Stomach smooth muscle (tissue), 2 donors: ENCODE data around the gene ATP6V0D1.

ENCODE experiments used
- H3K27ac ChIP-seq: one replicate; pipeline ENCODE4 v1.7.0; 2013; ENCODE audit warnings: mild to moderate bottlenecking, low read length, inconsistent platforms
- H3K27me3 ChIP-seq, 2 donors: one replicate each; pipeline ENCODE4 v1.7.0; 2013; ENCODE audit warnings: low read length in 2 of 2; ENCODE audit not compliant: insufficient read depth in 2 of 2, control insufficient read depth in 1 of 2
- H3K36me3 ChIP-seq, 2 donors: one replicate each; pipeline ENCODE4 v1.7.0; 2013; ENCODE audit warnings: low read length in 2 of 2; ENCODE audit not compliant: control insufficient read depth in 2 of 2, insufficient read depth in 2 of 2
- H3K4me1 ChIP-seq: one replicate; pipeline ENCODE4 v1.7.0; 2013; ENCODE audit warnings: low read length; ENCODE audit not compliant: control insufficient read depth, insufficient read depth
- H3K4me3 ChIP-seq, 2 donors: one replicate each; pipeline ENCODE4 v1.7.0; 2013; ENCODE audit warnings: low read length in 2 of 2
- H3K9ac ChIP-seq, 2 donors: one replicate each; pipeline ENCODE4 v1.7.0; 2013; ENCODE audit warnings: low read length in 2 of 2, mild to moderate bottlenecking in 1 of 2
- H3K9me3 ChIP-seq, 2 donors: one replicate each; pipeline ENCODE4 v1.7.0; 2013; ENCODE audit warnings: low read length in 2 of 2; ENCODE audit not compliant: control insufficient read depth in 2 of 2
- donor health status: healthy.
- donor health status: Pancreatic carcinoma.

Gene ATP6V0D1

GRCh38 chr16:67395458-67396158 lies 85.3 kb downstream of the ATP6V0D1 start:
- H3K4me1 ChIP-seq: peaks cover 76% of the 10 kb centered on the region
- peak overlapping the region in 1 of 2 donors; percentile 13 for H3K9ac ChIP-seq
- no peaks in the 10 kb centered on the region for H3K36me3 ChIP-seq
- no peak overlapping the region for H3K4me3 ChIP-seq
- no peaks in the 10 kb centered on the region for H3K9me3 ChIP-seq
- H3K27ac ChIP-seq: no peak overlapping the region
- H3K27me3 ChIP-seq: peaks cover 0 to 8% of the 10 kb centered on the region in 2 donors

GRCh38 chr16:67395105-67395457 lies 85.9 kb downstream of the ATP6V0D1 start:
- peaks cover 0 to 8% of the 10 kb centered on the region in 2 donors for H3K27me3 ChIP-seq
- no peak overlapping the region for H3K27ac ChIP-seq
- H3K36me3 ChIP-seq: no peaks in the 10 kb centered on the region
- no peaks in the 10 kb centered on the region for H3K9me3 ChIP-seq
- H3K9ac ChIP-seq: no peak overlapping the region
- H3K4me3 ChIP-seq: no peak overlapping the region
- peaks cover 76% of the 10 kb centered on the region for H3K4me1 ChIP-seq

GRCh38 chr16:67394155-67395104 lies 86.5 kb downstream of the ATP6V0D1 start:
- H3K9ac ChIP-seq: no peak overlapping the region
- H3K36me3 ChIP-seq: no peaks in the 10 kb centered on the region
- peaks cover 75% of the 10 kb centered on the region for H3K4me1 ChIP-seq
- H3K9me3 ChIP-seq: no peaks in the 10 kb centered on the region
- peak overlapping the region in 1 of 2 donors; percentile 78 for H3K4me3 ChIP-seq
- H3K27me3 ChIP-seq: peaks cover 0 to 8% of the 10 kb centered on the region in 2 donors
- H3K27ac ChIP-seq: peak overlapping the region; percentile 66

- H3K4me1 ChIP-seq: peaks cover 69% of the 10 kb centered on the region
- H3K4me3 ChIP-seq: peak overlapping the region; percentile 75 to 78
- H3K9ac ChIP-seq: peak overlapping the region; percentile 13 to 55
- no peaks in the 10 kb centered on the region for H3K36me3 ChIP-seq
- H3K9me3 ChIP-seq: no peaks in the 10 kb centered on the region
- H3K27me3 ChIP-seq: peaks cover 0 to 8% of the 10 kb centered on the region in 2 donors
- H3K27ac ChIP-seq: peak overlapping the region; percentile 66
Observed at GRCh38 chr16:67393788-67394154, 87.2 kb downstream of the ATP6V0D1 start.

- Histone ChIP-seq H3K27me3 (peaks cover 0 to 8% of the 10 kb centered on the region in 2 donors), H3K4me1 (peaks cover 64% of the 10 kb centered on the region), H3K9me3 (no peaks in the 10 kb centered on the region), H3K27ac (peak within 1 kb of the TSS; percentile 66), H3K4me3 (peak within 1 kb of the TSS; percentile 75 to 78), H3K9ac (peak within 1 kb of the TSS; percentile 61 to 66), H3K36me3 (no peaks in the 10 kb centered on the region)
Observed at GRCh38 chr16:67393111-67393787, 87.7 kb downstream of the ATP6V0D1 start, which contains the start of gene TPPP3. Gene TPPP3 (minus strand): TSS chr16:67393498. CDS start chr16:67391111, 2,387 bp downstream.

GRCh38 chr16:67392301-67393059 lies 88.5 kb downstream of the ATP6V0D1 start:
- H3K9me3 ChIP-seq: no peaks in the 10 kb centered on the region
- H3K36me3 ChIP-seq: no peaks in the 10 kb centered on the region
- H3K4me3 ChIP-seq: peak overlapping the region; percentile 75 to 78
- H3K9ac ChIP-seq: peak overlapping the region; percentile 61 to 66
- peaks cover 0 to 8% of the 10 kb centered on the region in 2 donors for H3K27me3 ChIP-seq
- H3K27ac ChIP-seq: peak overlapping the region; percentile 66
- H3K4me1 ChIP-seq: peaks cover 60% of the 10 kb centered on the region

GRCh38 chr16:67391424-67392300 lies 89.3 kb downstream of the ATP6V0D1 start:
- no peaks in the 10 kb centered on the region for H3K36me3 ChIP-seq
- H3K9ac ChIP-seq: peak overlapping the region; percentile 29 to 61
- H3K4me1 ChIP-seq: peaks cover 54% of the 10 kb centered on the region
- H3K9me3 ChIP-seq: no peaks in the 10 kb centered on the region
- peak overlapping the region; percentile 75 to 78 for H3K4me3 ChIP-seq
- peaks cover 0 to 8% of the 10 kb centered on the region in 2 donors for H3K27me3 ChIP-seq
- H3K27ac ChIP-seq: peak overlapping the region; percentile 66

GRCh38 chr16:67390816-67391423 lies 90.0 kb downstream of the ATP6V0D1 start:
- peak overlapping the region in 1 of 2 donors; percentile 15 for H3K4me3 ChIP-seq

More at GRCh38 chr16:67390816-67391423, 90.0 kb downstream of the ATP6V0D1 start:
- H3K9ac ChIP-seq: no peak overlapping the region
- H3K4me1 ChIP-seq: peaks cover 46% of the 10 kb centered on the region
- no peaks in the 10 kb centered on the region for H3K9me3 ChIP-seq
- H3K27me3 ChIP-seq: peaks cover 0 to 8% of the 10 kb centered on the region in 2 donors
- H3K36me3 ChIP-seq: no peaks in the 10 kb centered on the region
- H3K27ac ChIP-seq: peak overlapping the region; percentile 66
